HG03095 (cell line): ENCODE data around the gene RMI2.
A peak's percentile ranks its signal among the peaks of the same experiment; 100 is the strongest.

Experiments used
- ATAC-seq: cut with Tn5 transposase; IDR thresholded peaks from one replicate; pipeline ENCODE4 v1.9.1; 2021; ENCODE audit warnings: moderate library complexity; ENCODE audit not compliant: unreplicated experiment

Gene RMI2

GRCh38 chr16:11327277-11328171, 17.7 kb upstream of the RMI2 start:
- no peak for ATAC-seq

- ATAC-seq: peak; percentile 71
Measured at GRCh38 chr16:11328172-11329070, 16.8 kb upstream of the RMI2 start.

- ATAC-seq: no peak
Measured at GRCh38 chr16:11329071-11329491, 16.2 kb upstream of the RMI2 start.

GRCh38 chr16:11329891-11330290, 15.4 kb upstream of the RMI2 start:
- no peak for ATAC-seq

- no peak for ATAC-seq
Measured at GRCh38 chr16:11330526-11331237, 14.6 kb upstream of the RMI2 start.

- ATAC-seq: no peak
Measured at GRCh38 chr16:11331967-11332366, 13.3 kb upstream of the RMI2 start.

GRCh38 chr16:11333010-11333409, 12.2 kb upstream of the RMI2 start:
- ATAC-seq: no peak

GRCh38 chr16:11333702-11334101, 11.6 kb upstream of the RMI2 start:
- no peak for ATAC-seq

- no peak for ATAC-seq
Measured at GRCh38 chr16:11334831-11335404, 10.3 kb upstream of the RMI2 start.

- no peak for ATAC-seq
Measured at GRCh38 chr16:11339075-11339474, 6.2 kb upstream of the RMI2 start.

GRCh38 chr16:11340710-11341109, 4.5 kb upstream of the RMI2 start:
- no peak for ATAC-seq

GRCh38 chr16:11341371-11341770, 3.9 kb upstream of the RMI2 start:
- no peak for ATAC-seq

- ATAC-seq: no peak
Measured at GRCh38 chr16:11342021-11342855, 3.0 kb upstream of the RMI2 start.

- no peak for ATAC-seq
Measured at GRCh38 chr16:11346700-11347319, 1.6 kb downstream of the RMI2 start.

GRCh38 chr16:11347831-11348230, 2.6 kb downstream of the RMI2 start:
- no peak for ATAC-seq

- no peak for ATAC-seq
Measured at GRCh38 chr16:11348737-11349598, 3.7 kb downstream of the RMI2 start.

GRCh38 chr16:11349599-11350276, 4.5 kb downstream of the RMI2 start:
- ATAC-seq: no peak

- ATAC-seq: no peak
Measured at GRCh38 chr16:11350519-11350918, 5.3 kb downstream of the RMI2 start.
